ENCODE results near the gene KRT9. TPM values are rescaled to one million over a fixed set of nuclear protein-coding genes. Genes with fewer than 3 reads are reported as not detected.

The KRT9 gene
- total and polyA plus RNA-seq, 2 of the 13 experiments (the other 11 are each of a cell fraction or from before 2014, with no cell fraction given): not detected

GRCh38 chr17:41536741-41537613 lies 34.9 kb downstream of the KRT9 start:
- H3K79me2 ChIP-seq (ENCODE audit: insufficient read depth, low read length): no peaks in the 10 kb centered on the region
- H3K27ac ChIP-seq (ENCODE audit: extremely low read length, insufficient read depth, low read length): no peak overlapping the region
- WGBS (ENCODE audit: low lambda C conversion rate): 47% methylated on average over 7 of the region's 7 CpGs
- no peaks in the 10 kb centered on the region for H3K36me3 ChIP-seq (replicated peaks in 1 of 2; ENCODE audit: control insufficient read depth in 1 of 2, insufficient read depth in 2 of 2, low read length in 2 of 2)
- DNase-seq (ENCODE audit: low spot score) (no peak), FAIRE-seq (no peak), ATAC-seq (no peak)
- H3K4me2 ChIP-seq (ENCODE audit: low read depth, low read length): no peak overlapping the region
- H4K20me1 ChIP-seq (ENCODE audit: insufficient read depth, low read length): no peaks in the 10 kb centered on the region
- peaks cover 2 to 12% of the 10 kb centered on the region in 2 experiments; a peak in 2 of 5 replicates for H3K27me3 ChIP-seq (ENCODE audit: control insufficient read depth in 1 of 2, insufficient read depth in 2 of 2, low read length in 2 of 2)
- H2AFZ ChIP-seq (ENCODE audit: low read length): no peak overlapping the region
- peaks cover 70% of the 10 kb centered on the region for H3K4me1 ChIP-seq (ENCODE audit: insufficient read depth, low read length)
- no TSS peak for BruUV-seq (replicated peaks)
- POLR2A ChIA-PET: interaction anchor here (0.9 to 1.4 kb wide), 2 partner anchors 9 to 11 kb away, joined by 4 read pairs; partner anchors contain the start of gene KRT19
- H3K9me3 ChIP-seq (ENCODE audit: low read length): no peaks in the 10 kb centered on the region
- CTCF ChIA-PET (ENCODE audit: low intra/inter-chr PET ratio, low total read pairs): no interaction called here
- H3K4me3 ChIP-seq (replicated peaks in 1 of 3; ENCODE audit: insufficient read depth in 1 of 3, low read depth in 2 of 3, low read length in 3 of 3): no peak overlapping the region
- in situ Hi-C loops (cut with HindIII; ENCODE audit: extremely low pct_ligation_motif_present, low pct_unique_long_range_greater_than_20kb): no loop called here
- intact Hi-C loops (cut with micrococcal nuclease; ENCODE audit: unreplicated experiment): loop anchor here (10.0 kb wide), 1 partner anchor 122 kb away; no protein-coding TSS in a partner anchor
- H3K9ac ChIP-seq (ENCODE audit: insufficient read depth, low read depth, low read length): no peak overlapping the region
- TF ChIP-seq GLI4 (CRISPR knock-in tag; IDR thresholded peaks at IDR 0.05; ENCODE audit: borderline replicate concordance): no peak
- TF ChIP-seq ZNF605 (CRISPR knock-in tag; IDR thresholded peaks at IDR 0.05): no peak
- TF ChIP-seq ZFP36 (IDR thresholded peaks at IDR 0.05; ENCODE audit: borderline replicate concordance, low read depth, low read length, partially characterized antibody): no peak
- TF ChIP-seq ZNF180 (CRISPR knock-in tag; IDR thresholded peaks at IDR 0.05; ENCODE audit: borderline replicate concordance, low read depth): no peak
- no peak for TF ChIP-seq MZF1 (CRISPR knock-in tag; IDR thresholded peaks at IDR 0.05; ENCODE audit: borderline replicate concordance)
- no peak for TF ChIP-seq SMAD3 (CRISPR knock-in tag; IDR thresholded peaks at IDR 0.05)
- TF ChIP-seq TEF (CRISPR knock-in tag; IDR thresholded peaks at IDR 0.05): no peak
- no peak for TF ChIP-seq ZSCAN25 (CRISPR knock-in tag; IDR thresholded peaks at IDR 0.05)
- no peak for TF ChIP-seq KMT2B (CRISPR knock-in tag; IDR thresholded peaks at IDR 0.05)
- no peak for TF ChIP-seq CBX5 (CRISPR knock-in tag; IDR thresholded peaks at IDR 0.05; ENCODE audit: borderline replicate concordance)
- TF ChIP-seq NFYC (CRISPR knock-in tag; IDR thresholded peaks at IDR 0.05): no peak
- TF ChIP-seq, protein P1, sequence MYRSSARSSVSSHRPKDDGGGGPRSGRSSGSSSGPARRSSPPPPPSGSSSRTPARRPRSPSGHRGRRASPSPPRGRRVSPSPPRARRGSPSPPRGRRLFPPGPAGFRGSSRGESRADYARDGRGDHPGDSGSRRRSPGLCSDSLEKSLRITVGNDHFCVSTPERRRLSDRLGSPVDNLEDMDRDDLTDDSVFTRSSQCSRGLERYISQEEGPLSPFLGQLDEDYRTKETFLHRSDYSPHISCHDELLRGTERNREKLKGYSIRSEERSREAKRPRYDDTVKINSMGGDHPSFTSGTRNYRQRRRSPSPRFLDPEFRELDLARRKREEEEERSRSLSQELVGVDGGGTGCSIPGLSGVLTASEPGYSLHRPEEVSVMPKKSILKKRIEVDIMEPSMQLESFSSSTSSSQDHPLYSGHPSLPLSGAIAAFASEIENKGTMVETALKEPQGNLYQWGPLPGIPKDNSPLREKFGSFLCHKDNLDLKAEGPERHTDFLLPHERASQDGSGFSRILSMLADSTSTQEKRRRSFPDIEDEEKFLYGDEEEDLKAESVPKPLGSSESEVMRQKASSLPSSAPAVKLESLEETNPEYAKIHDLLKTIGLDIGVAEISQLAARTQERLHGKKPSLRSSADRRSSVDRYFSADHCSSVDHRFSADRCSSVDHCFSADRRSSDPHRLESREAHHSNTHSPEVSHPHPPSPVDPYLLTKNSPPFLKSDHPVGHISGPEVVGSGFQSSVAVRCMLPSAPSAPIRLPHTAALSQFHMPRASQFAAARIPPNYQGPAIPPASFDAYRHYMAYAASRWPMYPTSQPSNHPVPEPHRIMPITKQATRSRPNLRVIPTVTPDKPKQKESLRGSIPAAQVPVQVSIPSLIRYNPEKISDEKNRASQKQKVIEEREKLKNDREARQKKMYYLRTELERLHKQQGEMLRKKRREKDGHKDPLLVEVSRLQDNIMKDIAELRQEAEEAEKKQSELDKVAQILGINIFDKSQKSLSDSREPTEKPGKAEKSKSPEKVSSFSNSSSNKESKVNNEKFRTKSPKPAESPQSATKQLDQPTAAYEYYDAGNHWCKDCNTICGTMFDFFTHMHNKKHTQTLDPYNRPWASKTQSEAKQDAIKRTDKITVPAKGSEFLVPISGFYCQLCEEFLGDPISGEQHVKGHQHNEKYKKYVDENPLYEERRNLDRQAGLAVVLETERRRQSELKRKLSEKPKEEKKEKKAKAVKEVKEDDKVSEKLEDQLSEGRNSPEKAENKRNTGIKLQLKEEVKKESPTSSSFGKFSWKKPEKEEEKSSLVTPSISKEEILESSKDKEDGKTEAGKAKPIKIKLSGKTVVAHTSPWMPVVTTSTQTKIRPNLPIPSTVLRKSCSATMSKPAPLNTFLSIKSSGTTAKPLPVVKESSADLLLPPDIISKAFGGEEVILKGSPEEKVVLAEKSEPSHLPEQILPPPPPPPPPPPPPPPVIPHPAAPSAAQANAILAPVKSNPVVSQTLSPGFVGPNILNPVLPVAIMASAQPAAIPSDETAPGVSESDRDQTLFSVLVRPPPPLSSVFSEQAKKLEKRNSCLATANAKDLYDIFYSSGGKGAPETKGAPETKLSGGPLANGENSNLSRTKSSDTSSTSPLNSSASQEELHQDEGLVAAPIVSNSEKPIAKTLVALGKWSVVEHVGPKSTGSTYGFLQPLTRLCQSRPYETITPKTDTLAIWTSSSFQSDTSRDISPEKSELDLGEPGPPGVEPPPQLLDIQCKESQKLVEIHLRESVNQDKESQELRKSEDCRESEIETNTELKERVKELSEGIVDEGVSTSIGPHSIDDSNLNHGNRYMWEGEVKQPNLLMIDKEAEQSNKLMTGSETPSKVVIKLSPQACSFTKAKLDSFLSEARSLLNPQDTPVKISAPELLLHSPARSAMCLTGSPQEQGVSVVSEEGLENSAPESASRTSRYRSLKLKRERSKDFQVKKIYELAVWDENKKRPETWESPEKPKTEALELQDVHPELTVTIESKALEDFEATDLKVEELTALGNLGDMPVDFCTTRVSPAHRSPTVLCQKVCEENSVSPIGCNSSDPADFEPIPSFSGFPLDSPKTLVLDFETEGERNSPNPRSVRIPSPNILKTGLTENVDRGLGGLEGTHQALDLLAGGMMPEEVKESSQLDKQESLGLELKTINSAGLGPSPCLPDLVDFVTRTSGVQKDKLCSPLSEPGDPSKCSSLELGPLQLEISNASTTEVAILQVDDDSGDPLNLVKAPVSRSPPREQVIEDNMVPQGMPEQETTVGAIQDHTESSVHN (CRISPR knock-in tag; IDR thresholded peaks at IDR 0.05): no peak
- no peak for TF ChIP-seq SP1 (IDR thresholded peaks at IDR 0.05)
- TF ChIP-seq SP1 (CRISPR knock-in tag; IDR thresholded peaks at IDR 0.05): no peak
- TF ChIP-seq U2AF1 (optimal IDR thresholded peaks at IDR 0.05; ENCODE audit: low read depth, low read length): no peak
- no peak for TF ChIP-seq HDAC6 (IDR thresholded peaks at IDR 0.05; ENCODE audit: low read depth, low read length)
- TF ChIP-seq CENPX (CRISPR knock-in tag; IDR thresholded peaks at IDR 0.05): no peak

Measured in HepG2 (cell line).